Activated CD4-positive, alpha-beta T cell treated with anti-CD3 and anti-CD28 coated beads for 24 hours (primary cell): Measurements from ENCODE around the gene TNFRSF1A.
"Not testable (repeated sequence)": the region's sequence is repeated elsewhere in the genome, so short reads cannot be mapped to it uniquely, and the experiment has no call there.

Experiments used
- DNase-seq, 2 donors: peaks; one replicate each; pipeline ENCODE4 v3.0.0-alpha.2; 2020; ENCODE audit warnings: low read depth in 2 of 2

TNFRSF1A gene

DNA sequence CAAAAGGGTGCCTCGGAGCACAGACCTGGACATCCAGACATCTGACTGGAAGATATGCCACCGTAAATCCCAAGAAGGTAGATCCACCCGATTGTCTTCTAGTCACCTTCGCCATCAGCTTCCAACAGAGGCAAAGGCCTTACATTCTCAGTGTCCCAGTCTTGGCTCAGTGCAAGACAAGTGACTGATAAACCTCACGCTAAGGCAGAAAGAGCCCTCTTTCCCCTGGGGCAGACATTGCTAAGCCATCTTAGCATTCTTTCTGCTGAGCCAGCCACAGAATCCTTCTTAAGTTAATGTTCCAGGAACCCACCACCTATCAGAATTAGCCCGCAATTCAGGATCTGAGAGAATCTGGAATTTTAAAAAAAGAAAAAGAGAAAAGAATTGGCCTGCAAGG is 35.7 kb downstream of the TNFRSF1A start:
- DNase-seq, result no peak

- no peak for DNase-seq
These were observed 38.8 kb downstream of the TNFRSF1A start for GRCh38 chr12:6303071-6303470.

DNA sequence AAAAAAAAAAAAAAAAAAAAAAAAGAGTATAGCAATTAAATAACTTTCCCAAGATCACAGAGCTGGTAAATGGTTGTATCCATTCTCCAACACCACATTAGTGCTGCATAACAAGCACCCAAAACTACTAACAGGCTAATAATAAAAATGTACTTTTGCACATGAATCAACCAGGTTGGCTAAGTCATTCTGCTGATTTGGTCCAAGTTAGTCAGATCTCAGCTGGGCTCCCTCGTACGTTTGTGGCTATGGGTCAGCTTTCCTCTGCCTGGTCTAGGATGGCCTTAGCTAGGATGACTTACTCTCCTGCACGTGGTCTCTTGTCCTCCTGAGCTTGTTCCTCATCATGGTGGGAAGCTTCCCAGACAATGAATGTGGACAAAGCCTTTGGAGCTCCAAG is 39.3 kb downstream of the TNFRSF1A start:
- no peak for DNase-seq

- DNase-seq, result no peak
These were observed 40.2 kb downstream of the TNFRSF1A start for GRCh38 chr12:6301721-6302120.

- DNase-seq, result no peak
These were observed 44.7 kb downstream of the TNFRSF1A start for GRCh38 chr12:6297170-6297569.

DNA sequence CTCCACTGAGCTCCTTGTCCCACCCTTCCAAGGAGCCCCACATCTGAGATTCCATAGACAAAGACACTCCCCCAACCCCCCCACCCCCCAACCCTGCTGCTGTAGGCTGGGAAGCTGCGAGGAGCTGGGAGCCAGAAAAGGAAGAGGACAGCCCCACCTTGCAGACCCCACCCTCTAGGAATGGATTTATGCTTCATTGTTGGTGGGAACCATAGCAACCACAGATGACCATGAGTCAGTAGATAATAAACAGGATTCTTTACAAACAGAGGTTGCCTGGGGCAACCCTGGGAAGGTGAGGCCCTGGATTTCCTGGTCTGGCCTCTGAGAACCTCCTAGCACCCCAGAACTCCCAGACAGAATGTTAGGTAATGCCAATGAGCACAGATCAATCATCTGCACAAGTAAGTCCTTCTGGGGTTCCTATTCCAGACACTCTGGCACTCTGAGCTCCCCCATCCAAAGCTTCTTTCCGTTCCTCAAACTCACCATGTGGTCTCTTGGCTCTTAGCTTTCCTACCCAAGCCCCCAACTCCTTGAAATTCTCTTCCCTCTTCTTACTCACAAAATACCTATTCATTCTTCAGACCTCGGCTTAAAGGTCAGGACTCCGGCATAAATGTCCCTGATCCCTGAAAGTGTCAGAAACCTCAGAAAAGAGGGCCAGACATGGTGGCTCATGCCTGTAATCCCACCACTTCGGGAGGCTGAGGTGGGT is 46.6 kb downstream of the TNFRSF1A start:
- no peak for DNase-seq

DNA sequence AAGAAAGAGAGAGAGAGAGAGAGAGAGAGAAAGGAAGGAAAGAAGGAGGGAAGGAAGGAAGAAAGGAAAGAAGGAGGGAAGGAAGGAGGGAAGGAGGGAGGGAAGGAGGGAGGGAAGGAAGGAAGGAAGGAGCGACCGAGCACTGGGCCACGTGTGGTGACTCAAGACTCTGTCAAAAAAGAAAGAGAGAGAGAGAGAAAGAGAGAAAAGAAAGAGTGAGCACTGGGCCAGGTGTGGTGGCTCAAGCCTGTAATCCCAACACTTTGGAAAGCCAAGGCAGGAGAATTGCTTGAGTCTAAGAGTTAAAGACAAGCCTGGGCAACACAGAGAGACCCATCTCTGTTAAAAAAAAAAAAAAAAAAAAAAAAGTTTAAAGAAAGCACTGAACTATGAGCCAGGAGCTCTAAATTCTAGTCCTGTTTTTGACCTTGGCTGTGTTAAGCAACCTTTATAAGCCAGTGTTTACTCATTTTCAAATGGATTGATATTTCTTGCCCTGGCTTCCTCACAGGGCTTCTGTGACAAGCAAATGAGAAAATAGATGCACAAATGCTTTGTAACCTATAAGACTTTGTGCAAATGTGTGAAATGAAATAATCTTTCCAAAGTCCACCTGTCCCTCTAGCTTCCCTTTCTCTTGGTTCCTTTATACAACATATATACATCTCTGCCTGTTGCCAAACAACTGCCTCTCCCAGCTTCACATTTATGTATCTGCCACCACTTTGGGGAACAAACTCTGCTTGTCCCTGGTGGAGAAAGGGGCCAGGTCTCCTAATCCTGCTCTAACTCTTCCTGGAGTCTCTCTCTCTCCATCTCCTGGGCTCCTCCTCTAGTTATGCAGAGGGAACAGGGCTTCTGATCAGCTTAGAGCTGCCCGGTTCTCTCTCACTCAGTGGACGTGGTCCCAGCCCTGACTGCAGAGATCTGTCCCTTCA is 47.5 kb downstream of the TNFRSF1A start:
- DNase-seq, result no peak

GRCh38 chr12:6292606-6293005 is 49.3 kb downstream of the TNFRSF1A start:
- no peak for DNase-seq

DNA sequence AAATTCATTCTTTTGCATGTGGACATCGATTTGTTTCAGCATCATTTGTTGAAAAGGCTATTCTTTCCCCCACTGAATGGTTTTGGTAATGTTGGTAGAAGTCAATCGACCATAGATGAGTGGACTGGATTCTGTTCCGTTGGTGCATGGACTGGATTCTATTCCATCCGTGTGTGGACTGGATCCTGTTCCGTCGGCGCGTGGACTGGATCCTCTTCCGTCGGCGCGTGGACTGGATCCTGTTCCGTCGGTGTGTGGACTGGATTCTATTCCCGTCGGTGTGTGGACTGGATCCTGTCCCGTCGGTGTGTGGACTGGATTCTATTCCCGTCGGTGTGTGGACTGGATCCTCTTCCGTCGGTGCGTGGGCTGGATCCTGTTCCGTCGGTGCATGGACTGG is 52.0 kb downstream of the TNFRSF1A start:
- DNase-seq, result not testable (repeated sequence)

DNA sequence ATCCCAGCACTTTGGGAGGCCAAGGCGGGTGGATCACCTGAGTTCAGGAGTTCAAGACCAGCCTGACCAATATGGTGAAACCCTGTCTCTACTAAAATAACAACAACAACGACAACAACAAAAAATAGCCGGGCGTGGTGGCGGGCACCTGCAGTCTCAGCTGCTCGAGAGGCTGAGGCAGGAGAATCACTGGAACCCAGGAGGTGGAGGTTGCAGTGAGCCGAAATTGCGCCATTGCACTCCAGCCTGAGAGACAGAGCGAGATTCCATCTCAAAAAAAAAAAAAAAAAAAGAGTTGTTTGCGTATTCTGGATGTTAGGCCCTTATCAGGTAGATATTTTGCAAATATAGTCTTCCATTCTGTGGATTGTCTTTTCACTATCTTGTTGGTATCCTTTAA is 52.8 kb downstream of the TNFRSF1A start:
- DNase-seq, result not testable (repeated sequence)

DNA sequence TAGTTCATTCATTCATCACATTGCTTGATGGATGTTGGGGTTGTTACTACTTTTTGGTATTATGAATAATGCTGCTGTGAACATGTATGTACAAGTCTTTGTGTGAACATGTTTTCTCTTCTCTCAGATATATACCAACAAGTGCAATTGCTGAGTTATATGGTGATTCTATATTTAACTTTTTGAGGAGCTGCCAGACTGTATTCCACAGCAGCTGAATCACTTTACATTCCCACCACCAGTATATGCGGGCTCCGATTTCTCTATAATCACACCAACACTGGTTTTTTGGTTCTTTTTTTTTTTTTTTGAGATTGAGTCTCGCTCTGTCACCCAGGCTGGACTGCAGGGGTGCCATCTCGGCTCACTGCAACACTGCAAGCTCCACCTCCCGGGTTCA is 53.6 kb downstream of the TNFRSF1A start:
- no peak for DNase-seq

- DNase-seq, result no peak
These were observed 56.2 kb downstream of the TNFRSF1A start for GRCh38 chr12:6285532-6286306.

DNA sequence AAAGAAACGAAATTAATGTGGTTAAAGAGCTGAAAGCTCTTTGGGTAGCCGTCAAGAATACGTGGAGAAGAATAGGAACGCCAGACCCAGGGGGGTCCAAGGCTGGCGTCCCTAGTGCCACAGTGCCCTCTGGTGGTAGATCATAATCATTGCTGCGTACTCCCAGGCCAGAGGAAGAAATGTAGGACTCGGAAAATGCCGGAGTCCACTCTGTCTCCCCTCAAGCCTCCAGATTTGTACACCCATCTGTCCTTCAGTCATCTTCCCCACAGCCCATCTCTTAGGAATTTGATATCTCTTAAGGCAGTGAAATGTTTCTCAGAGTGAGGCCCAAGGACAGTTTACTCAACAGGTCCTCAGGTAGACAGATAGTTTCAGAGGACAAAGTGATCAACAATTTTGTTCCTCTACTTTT is 56.8 kb downstream of the TNFRSF1A start:
- DNase-seq, result peak; percentile 42 to 53

DNA sequence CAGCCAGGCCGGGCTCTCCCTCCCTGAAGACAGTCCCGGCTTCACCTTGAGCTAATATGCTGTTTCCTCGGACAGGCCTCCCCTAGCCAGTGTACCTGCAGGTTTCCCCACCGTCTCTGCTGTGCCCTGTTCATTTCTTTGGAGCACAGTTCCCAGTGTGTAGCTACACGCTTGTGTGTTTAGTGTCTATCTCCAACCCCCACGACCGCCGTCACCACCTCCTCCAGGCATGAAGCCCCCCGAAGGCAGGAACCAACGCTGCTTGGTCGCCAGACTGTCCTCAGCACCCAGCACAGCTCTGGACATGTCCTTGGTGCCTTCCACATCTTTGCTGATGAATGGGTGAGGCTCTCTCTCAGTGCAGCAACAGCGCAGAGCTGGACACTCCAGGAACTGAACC is 57.6 kb downstream of the TNFRSF1A start:
- no peak for DNase-seq

DNA sequence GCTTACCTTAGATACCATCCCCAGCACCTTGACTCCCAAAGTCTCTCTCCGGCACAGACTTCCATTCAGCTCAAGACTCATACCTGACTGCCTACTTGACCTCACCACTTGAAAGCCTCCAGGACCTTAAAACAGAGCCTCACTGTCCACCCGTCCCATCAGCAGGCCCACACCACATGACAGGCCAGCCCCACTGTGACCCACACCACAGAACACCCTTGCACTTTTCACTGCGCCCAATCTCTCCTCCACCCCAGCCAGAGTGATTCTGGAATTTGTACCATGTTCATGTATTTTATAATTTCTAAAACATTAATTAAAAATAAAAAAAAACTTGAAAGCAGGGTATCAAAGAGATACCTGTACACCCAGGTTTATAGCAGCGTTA is 59.4 kb downstream of the TNFRSF1A start:
- DNase-seq, result no peak

DNA sequence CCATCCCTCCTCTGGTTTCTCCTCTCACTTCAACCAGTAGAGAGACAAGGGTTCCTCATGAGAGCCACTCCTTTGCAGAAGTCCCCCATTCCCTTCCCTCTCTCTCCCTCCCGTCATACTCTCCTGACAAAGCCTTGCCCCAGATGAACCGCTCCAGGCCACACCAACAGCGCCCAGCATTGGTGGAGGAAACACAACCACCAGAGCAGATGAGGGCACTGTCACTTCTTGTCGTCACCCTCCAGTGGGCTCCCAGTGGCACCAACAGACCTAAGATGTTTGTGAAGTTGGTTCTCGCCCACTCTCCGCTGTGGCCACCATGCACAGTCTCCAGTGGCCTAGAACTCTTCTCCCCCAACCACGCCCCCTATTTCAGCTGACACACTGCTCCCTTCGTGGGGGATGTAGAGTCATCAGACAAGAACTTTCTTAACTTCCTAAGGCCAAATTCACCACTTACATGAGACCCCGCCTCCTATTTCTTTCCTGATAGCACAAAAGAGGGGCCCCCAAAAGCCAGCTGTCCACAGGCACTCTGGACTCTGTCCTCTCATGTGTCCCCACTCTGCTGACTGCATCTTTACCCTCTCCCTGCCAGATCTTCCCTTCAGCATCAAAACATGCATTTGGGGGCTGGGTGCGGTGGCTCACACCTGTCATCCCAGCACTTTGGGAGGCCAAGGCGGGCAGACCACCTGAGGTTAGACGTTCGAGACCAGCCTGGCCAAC is 60.6 kb downstream of the TNFRSF1A start:
- DNase-seq, result no peak

GRCh38 chr12:6280672-6281071 is 61.2 kb downstream of the TNFRSF1A start:
- no peak for DNase-seq

- no peak for DNase-seq
These were observed 61.8 kb downstream of the TNFRSF1A start for GRCh38 chr12:6280053-6280469.

GRCh38 chr12:6279631-6280030 is 62.2 kb downstream of the TNFRSF1A start:
- no peak for DNase-seq

- no peak for DNase-seq
These were observed 62.6 kb downstream of the TNFRSF1A start for GRCh38 chr12:6279256-6279628.
